ENCODE measurements around the gene HEATR9.

The HEATR9 gene

DNA sequence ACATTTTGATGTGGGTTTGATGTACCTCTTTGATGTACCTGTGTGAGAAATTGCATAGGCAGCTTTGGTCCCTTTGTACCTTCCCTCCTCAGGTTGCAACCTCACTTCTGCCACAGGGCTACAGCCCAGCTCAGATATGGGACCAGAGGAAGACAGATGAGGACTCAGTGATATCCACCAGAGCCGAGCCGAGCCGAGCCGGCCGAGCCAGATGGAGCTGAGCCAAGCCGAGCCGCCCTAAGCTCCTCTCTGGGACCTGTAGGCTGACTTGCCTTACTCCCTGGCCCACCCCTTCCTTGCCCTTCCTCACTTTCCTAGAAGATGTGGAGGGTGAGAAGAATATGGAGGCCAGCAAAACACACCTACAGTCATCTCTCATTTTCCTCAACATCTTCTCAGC, 3.8 kb downstream of the HEATR9 start:
- no peak for DNase-seq (ENCODE audit: low read depth)

- DNase-seq (ENCODE audit: low read depth): no peak
These were observed 12.1 kb downstream of the HEATR9 start for GRCh38 chr17:35856603-35857002.

DNA sequence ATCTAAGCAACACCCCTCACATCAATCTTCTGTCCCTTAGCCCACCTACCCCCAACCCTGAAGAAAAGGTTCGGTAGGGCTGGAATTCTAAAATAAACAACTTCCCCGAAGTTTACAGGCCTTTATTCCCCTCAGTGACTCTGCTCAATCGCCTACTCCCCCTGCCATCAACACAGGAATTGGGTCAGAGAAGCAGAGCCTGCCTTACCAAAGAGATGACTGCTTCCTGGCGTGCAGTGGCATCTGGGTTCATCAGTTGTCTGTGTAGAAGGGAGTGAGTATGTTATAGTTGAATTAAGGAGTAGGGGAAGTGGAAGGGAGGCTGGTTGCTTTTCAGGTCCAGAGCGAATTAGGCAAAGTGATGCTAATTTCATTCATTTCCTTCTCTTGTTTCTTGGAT, 12.7 kb downstream of the HEATR9 start:
- no peak for DNase-seq (ENCODE audit: low read depth)

GRCh38 chr17:35849469-35850348, 19.0 kb downstream of the HEATR9 start:
- DNase-seq (ENCODE audit: low read depth): no peak

- DNase-seq (ENCODE audit: low read depth): no peak
These were observed 20.9 kb downstream of the HEATR9 start for GRCh38 chr17:35847633-35848373.

GRCh38 chr17:35847006-35847405, 21.7 kb downstream of the HEATR9 start:
- no peak for DNase-seq (ENCODE audit: low read depth)

DNA sequence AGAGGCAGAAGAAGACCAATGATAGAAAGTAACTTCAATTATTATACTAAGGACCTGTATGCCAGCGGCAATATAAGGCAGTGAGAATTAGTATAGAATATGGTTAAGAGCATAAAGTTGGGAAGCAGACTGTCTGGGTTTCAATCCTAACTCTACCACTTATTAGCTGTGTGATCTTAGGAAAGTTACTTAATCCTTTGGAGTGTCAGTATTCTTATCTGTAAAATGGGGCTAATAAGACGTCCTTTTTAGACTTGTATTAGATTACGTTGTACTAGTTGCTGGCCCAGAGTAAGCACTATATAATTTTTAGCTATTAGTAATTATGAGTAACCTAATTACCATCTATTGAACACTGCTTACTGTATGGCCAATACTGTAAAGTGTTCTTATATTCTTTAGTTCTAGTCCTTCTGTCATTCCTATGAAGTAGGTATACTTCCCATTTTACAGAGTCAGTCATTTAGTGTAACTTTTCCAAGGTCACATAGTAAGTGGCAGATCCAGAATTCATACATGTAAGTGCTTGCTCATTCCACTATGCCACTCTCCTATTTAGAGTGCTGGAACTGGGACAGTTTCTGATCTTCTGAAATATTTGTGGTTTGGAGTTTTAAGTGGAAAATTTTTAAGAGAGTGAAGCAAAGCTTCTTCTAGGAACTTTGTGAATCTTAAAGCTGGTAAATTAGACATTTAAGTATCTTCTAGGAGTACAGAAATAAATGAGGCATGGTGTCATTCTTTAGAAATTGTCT, 22.5 kb downstream of the HEATR9 start:
- peak; percentile 44 for DNase-seq (ENCODE audit: low read depth)

DNA sequence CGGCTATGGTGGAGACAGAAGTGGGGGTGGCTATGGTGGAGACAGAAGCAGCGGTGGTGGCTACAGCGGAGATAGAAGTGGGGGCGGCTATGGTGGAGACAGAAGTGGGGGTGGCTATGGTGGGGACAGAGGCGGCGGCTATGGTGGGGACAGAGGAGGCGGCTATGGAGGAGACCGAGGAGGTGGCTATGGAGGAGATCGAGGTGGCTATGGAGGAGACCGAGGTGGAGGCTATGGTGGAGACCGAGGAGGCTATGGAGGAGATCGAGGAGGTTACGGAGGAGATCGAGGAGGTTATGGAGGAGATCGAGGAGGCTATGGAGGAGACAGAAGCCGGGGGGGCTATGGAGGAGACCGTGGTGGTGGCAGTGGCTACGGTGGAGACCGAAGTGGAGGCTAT, 24.1 kb downstream of the HEATR9 start:
- no peak for DNase-seq (ENCODE audit: low read depth)

DNA sequence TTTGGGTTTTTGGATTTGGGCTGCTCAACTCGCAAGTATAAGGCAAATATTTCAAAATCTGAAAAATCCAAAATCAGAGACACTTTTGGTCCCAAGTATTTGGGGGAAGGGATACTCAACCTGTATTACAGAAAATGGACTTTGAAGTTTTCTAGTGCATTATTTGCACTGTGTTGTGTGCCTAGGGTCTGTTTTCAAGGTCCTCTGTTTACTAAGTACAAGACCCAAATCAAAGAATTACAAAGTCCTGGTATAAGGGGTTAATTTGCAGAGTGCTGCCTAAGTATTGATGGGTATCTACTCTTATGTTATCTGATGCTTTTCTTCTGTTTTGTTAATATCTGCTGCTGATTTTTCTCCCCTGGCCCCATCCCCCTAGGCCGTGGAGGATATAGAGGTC, 25.0 kb downstream of the HEATR9 start:
- no peak for DNase-seq (ENCODE audit: low read depth)

- no peak for DNase-seq (ENCODE audit: low read depth)
These were observed 26.5 kb downstream of the HEATR9 start for GRCh38 chr17:35842239-35842638.

DNA sequence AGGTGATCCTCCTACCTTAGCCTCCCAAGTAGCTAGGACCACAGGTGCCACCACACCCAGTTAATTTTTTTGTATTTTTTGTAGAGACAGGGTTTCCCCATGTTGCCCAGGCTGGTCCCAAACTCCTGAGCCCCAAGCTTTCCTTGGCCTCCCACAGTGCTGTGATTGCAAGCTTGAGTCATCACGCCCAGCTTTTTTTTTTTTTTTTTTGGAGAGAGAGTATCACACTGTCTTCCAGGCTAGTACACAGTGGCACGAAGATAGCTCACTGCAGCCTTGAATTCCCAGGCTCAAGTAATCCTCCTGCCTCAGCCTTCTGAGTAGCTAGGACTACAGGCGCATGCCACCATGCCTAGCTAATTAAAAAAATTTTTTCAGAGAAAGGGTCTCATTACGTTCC, 27.2 kb downstream of the HEATR9 start:
- no peak for DNase-seq (ENCODE audit: low read depth)

DNA sequence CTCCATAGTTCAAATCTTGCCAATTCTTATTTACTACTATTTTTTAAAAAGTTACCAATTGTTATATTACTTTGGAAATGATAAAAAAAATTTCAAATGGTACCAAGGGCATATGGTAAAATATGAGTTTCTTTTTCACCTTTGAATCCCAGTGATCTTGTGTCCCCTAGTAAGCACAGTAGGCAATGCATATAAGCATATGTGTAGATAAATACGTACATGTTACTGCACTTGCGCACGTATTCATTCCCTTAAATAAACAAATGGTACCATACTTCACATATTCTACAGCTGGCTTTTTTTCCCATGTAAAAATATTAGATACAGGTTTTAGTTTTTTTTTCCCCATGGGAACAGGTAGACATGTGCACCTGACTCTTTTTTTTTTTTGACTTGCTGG, 27.6 kb downstream of the HEATR9 start:
- DNase-seq (ENCODE audit: low read depth): no peak

DNA sequence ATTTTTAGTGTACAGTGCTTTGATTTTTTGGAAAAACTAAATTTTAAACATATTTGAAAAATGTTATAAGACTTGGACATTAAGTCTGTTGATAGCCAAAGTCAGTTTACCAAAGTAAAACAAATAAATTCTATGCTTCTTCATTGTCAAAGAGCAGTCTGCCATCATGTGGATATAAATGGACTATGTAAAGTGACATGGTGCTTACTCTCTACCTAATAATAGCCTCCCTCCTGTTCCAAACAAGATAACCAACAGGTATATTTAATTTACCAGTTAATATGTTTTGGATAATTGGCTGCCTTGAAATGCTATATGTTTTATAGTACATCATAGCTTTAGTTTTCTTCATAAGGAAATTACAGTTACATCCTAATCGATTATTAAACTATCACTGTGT, 43.5 kb downstream of the HEATR9 start:
- no peak for DNase-seq (ENCODE audit: low read depth)

- DNase-seq (ENCODE audit: low read depth): no peak
These were observed 47.4 kb downstream of the HEATR9 start for GRCh38 chr17:35821308-35821707.

- no peak for DNase-seq (ENCODE audit: low read depth)
These were observed 49.2 kb downstream of the HEATR9 start for GRCh38 chr17:35819455-35819854.

- DNase-seq (ENCODE audit: low read depth): no peak
These were observed 51.5 kb downstream of the HEATR9 start for GRCh38 chr17:35817196-35817595.

DNA sequence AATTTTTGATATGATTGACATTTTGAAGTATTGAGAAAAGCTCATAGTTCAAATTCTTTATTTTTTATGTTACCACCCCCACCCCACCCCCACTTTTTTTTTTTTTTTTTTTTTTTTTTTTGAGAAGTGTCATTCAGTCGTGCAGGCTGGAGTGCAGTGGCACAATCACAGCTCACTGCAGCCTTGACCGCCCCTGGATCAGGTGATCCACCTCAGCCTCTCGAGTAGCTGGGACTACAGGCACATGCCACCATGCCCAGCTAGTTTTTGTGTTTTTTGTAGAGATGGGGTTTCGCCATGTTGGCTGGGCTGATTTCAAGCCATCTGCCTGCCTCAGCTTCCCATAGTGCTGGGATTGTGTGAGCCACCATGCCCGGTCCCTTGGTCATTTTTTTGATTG, 52.0 kb downstream of the HEATR9 start:
- DNase-seq (ENCODE audit: low read depth): no peak

GRCh38 chr17:35812456-35812855, 56.2 kb downstream of the HEATR9 start:
- DNase-seq (ENCODE audit: low read depth): no peak

DNA sequence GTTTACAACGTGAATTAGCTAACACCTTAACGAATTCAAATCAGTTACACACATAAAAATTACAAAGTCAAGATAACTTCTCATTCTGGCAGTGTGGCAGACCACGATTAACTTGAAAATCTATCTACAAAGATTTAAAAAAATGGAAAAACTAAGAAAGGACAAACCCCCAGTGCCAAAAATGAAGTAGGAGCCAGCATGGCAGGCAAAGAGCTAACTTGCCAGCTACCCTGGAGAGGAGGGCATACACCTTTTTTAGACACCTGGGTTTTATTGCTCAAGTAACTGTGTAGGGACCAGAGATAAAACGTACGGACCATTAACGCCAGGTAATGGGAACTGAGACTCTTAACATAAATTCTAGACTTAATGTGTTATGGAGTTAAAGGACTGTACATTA, 56.9 kb downstream of the HEATR9 start:
- no peak for DNase-seq (ENCODE audit: low read depth)

DNA sequence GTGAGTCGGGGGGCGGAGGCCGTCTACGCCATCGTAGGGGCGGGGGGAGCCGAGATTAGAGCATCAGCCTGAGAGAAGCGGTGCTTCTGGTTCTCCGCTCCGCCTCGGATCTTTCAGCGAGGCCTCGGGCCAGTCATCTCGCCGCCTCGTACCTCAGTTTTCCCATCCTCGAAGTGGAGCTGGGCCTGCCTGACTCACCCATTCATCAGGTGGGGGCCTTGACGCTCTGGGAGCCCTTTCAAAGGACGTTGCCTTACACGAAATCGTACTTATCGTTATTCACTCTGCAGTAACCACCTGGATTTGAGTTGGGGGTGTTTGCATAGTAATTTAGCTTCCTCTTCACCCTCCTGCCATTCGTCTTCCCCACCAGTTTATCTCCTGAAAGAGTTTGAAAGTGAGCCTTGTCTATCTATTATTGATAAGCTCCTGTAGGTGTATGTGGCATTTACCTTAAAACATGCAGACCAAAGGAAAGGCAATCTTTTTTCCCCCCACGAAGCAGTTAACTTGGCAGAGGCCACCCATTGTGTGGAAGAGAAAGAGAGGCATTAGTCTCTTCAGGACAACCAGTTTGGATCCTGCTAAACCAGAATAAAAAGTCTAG, 58.7 kb downstream of the HEATR9 start:
- DNase-seq (ENCODE audit: low read depth): no peak

DNA sequence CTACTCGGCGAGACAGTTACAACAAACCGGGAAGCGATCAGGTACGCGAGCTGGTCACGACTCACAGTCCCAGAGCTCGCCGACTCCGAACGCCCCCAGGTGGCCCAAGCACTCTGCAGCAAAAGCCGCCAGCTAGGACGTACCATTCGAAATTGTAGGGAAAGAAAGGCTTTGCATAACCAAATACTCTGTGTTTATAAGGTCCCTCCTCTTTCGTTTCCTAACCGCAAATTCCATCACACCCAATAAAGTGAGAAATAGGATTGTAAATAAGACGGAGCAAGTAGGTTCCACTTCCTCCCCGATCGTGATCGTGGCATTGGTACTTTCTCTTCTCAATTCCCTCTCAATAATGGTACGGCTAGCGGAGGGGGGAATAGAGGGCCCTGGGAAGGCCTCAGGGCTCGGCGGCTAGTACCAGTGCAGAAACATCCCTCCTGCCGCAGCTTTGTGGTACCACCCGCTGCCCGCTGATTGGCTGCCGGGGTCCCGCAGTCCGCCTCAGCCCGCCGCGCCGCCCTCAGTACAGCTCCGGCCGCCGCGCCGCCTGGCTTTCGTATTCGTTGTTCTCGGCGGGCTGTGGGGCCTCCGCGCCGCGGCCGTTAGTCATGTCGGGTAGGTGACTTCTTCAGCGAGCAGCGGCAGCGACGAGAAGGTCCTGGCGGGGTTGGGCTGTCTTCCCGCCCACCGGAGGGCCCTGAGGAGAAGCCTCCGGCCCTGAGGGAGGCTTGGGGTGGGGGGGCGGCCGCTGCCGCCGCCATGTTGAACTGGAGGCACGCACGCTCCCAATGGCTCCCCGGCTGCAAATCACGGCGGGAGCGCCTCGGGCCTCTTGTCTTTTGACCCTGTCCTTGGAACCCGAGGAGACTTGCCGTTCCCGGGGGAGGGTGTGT, 59.5 kb downstream of the HEATR9 start, which contains the start of gene TAF15:
TAF15 (plus strand) TSS at position 523 of the 893 bp plus-strand sequence; CDS start at position 609, 86 bp downstream.
- DNase-seq (ENCODE audit: low read depth): peak; percentile 93
